GM18502 (cell line): ENCODE results near the gene SELENOW.
"Not testable (repeated sequence)": the region's sequence is repeated elsewhere in the genome, so short reads cannot be mapped to it uniquely, and the experiment has no call there.

ENCODE experiments used
- ATAC-seq: cut with Tn5 transposase; IDR thresholded peaks from one replicate; pipeline ENCODE4 v1.9.1; 2021; ENCODE audit warnings: mild to moderate bottlenecking; ENCODE audit not compliant: unreplicated experiment, poor library complexity

The SELENOW gene

DNA sequence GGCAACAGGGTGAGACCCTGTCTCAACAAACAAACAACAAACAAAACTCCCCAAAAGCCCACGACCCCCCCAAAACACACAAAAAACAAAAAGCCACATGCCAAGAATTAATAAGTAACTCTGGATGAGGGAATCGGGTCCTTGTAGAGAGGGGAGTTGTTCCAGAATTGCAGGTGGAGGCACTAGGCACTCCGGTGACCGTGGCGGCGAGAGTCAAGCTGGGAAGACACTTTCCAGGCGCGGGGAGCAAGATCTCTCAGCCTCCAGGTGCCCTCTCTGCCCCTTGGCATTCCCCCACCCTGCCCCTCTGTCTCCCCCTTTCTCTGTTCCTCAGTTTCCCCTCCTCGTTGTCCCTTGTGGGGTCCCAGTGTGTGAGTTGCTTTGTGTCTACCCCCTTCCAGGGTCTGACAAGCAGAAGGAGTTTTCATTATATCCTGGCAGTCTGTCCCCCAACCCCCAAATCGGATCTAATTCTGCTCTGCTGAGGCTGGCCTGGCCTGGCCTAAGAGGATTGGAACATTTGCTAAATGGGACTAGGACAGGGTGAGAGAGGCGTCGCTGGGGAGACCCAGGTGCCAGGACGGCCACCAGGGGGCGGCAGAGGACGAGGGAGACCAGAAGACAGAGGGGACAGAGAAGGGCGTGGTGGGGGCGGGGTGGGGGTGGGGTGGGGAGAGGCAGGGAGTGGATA lies 34.9 kb downstream of the SELENOW start:
- no peak for ATAC-seq

GRCh38 chr19:47813995-47814328 lies 35.5 kb downstream of the SELENOW start:
- ATAC-seq, result no peak

- not testable (repeated sequence) for ATAC-seq
These were observed 37.8 kb downstream of the SELENOW start for GRCh38 chr19:47816270-47816669.

GRCh38 chr19:47818221-47818620 lies 39.7 kb downstream of the SELENOW start:
- ATAC-seq, result not testable (repeated sequence)

DNA sequence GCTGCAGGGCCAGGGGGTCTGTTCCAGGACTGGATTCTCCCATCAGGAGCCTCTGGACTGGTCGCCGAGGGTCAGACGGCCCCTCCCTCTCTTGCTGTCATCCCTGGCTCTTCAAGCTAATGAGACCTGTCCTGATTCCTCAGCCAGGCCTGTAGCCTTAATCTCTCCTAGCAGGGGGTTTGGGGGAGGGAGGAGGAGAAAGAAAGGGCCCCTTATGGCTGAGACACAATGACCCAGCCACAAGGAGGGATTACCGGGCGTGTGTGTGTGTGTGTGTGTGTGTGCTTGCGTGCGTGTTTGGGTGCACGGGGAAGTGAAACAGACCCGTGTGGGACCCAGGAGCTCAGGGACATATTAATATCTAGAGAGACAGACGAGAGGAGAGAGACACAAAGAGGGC lies 41.4 kb downstream of the SELENOW start:
- ATAC-seq, result no peak

DNA sequence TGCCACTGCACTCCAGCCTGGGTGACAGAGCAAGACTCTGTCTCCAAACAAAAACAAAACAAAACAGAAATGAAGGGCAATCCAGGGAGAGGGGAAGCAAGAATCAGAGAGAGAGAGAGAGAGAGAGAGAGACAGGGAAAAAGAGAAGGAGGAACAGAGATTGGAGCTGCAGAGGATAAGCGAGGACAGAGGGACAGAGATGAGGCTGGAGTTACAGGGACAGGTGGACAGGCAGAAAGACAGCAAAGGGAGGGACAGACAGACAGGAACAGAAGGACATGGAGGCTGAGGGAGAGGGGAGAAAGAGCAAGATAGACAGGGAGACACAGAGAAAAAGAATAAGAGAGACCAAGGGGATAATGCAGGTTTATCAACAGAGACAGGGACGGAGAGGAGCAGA lies 41.9 kb downstream of the SELENOW start:
- ATAC-seq, result no peak

- ATAC-seq, result no peak
These were observed 43.0 kb downstream of the SELENOW start, which contains the start of gene CRX for GRCh38 chr19:47821460-47822020. Gene CRX (plus strand): TSS chr19:47821937. CDS start chr19:47834444, 12,507 bp downstream.

DNA sequence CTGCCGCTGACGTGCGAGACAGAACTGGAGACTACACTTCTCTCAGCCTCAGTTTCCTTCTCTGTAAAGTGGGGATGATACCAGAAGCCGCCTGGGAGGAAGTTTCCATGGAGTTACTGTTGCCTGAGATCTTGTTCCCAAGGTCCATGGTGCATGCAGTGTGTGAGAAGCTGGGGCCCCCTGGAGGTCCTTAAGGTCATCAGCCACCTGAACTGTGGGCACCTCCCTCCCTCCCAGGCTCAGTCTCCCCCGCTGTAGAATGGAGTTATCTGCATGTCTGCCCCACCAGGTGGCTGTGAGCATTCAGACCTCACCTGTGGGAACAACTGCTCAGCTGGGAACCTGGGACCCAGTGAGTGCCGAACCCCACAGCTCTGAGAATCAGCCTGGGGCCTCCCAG lies 45.9 kb downstream of the SELENOW start:
- no peak for ATAC-seq

DNA sequence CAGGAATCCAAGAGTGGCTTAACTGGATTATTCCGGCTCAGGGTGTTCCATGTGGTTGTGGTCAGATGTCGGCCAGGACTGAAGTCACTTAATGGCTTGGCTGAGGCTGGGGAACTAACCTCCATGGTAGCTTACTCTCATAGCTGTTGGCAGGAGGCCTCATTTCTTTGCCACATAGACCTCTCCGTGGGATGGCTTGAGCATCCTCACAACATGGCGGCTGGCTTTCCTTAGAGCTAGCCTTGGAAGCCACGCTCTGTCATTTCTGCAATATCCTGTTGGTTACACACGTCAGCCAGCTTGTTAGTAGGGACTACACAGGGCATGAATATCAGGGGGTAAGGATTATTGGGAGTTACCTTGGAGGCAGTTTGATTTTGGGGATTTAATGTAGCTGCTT lies 48.3 kb downstream of the SELENOW start:
- ATAC-seq, result no peak

DNA sequence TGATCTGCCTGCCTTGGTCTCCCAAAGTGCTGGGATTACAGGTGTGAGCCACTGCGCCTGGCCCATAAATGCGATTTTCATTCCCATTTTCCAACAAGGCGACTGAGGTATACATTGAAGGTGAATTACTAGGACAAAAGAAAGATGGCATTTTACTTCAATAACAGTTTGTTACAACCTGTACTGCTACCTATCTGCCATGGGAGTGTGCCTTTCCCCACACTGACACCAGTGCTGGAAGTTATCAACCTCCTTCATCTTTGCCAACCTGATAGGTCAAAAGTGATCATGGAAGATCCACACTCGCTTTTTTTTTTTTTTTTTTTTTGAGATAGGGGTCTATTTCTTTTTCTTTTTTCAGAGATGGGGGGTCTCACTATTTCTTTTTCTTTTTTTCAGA lies 54.2 kb downstream of the SELENOW start:
- no peak for ATAC-seq
